GM20431 (cell line): ENCODE results near the gene CDC42BPA.

Experiments used
- in situ Hi-C: fragments of 300-500 bp; cut with MseI, MboI; formaldehyde crosslinking; loops from one replicate; pipeline ENCODE4 v1.15.0; 2020; ENCODE audit warnings: low sequenced_read_pairs; ENCODE audit not compliant: unreplicated experiment

CDC42BPA gene

GRCh38 chr1:227335242-227336020 lies 17.1 kb upstream of the CDC42BPA start:
- in situ Hi-C loops: no loop called here

GRCh38 chr1:227333423-227333822 lies 15.1 kb upstream of the CDC42BPA start:
- in situ Hi-C loops: no loop called here

GRCh38 chr1:227330279-227331076 lies 12.2 kb upstream of the CDC42BPA start:
- in situ Hi-C loops: no loop called here

DNA sequence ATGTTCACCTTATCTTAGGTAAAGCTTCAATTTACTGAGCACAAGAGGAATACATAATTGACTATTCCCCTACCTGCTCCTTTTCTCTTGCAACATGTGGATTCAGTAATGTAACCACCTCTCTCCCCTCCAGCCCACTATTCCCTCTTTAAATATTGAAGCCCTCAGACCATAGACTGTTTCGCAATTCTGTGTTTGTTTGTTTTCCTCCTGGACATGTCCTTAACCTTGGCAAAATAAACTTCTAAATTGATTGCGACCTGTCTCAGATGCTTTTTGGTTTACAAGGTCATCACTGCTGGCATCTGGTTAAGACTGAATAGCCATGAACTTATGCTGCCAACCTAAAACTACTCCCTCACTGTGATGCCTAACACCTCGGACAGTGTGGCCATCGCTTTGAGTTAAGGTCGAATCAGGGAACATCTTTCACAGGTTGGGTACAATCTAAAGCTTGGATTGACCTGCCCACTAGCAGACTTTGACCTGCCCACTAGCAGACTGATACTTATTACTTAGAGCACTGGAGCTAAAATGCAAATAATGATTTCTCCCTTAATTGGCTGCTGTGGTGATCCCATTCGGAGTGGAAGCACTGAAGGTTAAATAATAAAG lies 10.2 kb upstream of the CDC42BPA start:
- in situ Hi-C loops: no loop called here

DNA sequence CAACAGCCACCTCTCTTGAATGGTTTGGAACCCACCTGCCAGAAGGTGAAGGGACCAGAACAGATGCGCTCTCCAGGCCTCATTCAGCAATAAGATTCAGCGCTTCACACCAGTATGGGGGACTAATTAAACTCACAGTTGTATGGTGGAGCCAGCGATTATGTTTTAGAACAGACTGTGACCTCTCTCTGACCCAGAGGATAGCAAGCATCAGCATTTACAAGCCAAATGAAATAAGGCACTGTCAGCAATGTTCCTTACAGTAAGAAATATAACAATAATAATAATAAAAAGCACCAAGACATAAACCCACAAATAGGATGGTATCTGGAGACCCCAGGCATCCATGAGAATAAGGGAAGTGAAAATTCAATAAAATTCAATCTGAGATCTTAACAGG lies 6.9 kb upstream of the CDC42BPA start:
- in situ Hi-C loops: no loop called here

DNA sequence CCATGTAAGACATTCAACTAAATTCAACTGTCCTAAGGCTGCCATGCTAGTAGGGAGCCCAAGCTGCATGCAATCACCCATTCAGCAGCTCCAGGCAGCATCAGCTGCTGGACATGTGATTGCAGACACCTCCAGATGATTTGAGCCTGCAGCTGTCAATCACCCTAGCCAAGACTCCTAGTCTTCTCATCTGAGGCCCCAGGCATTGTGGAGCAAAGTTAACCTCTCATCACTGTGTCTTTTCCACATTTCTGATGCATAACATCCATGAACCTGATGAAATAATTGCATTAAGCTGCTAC lies 5.6 kb upstream of the CDC42BPA start:
- in situ Hi-C loops: no loop called here

- in situ Hi-C loops: no loop called here
These were observed 5.1 kb upstream of the CDC42BPA start for GRCh38 chr1:227323171-227323966.

DNA sequence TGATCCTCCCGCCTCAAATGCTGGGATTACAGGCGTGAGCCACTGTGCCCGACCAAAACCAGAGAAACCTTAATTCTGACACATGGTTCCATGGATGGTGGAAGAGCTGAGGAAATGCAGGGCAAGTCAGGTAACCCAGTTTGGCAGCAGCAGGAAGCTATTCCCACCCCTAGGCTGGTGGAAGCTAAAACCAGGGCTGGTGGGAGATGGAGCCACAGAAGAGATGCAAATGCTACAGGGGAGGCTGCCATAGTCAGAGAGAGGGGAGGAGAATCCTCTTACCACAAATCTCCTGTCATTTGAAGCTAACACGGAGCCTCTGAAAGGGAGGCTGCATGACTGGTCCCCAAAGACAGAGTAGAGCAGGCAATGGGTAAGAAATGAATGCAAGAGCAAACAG lies 4.1 kb upstream of the CDC42BPA start:
- in situ Hi-C loops: no loop called here

GRCh38 chr1:227321035-227321434 lies 2.7 kb upstream of the CDC42BPA start:
- in situ Hi-C loops: no loop called here

- in situ Hi-C loops: no loop called here
These were observed 2.2 kb upstream of the CDC42BPA start for GRCh38 chr1:227320476-227320875.

GRCh38 chr1:227318853-227319607 lies 738 bp upstream of the CDC42BPA start:
- in situ Hi-C loops: no loop called here

- in situ Hi-C loops: no loop called here
These were observed 723 bp downstream of the CDC42BPA start for GRCh38 chr1:227317523-227318015.

DNA sequence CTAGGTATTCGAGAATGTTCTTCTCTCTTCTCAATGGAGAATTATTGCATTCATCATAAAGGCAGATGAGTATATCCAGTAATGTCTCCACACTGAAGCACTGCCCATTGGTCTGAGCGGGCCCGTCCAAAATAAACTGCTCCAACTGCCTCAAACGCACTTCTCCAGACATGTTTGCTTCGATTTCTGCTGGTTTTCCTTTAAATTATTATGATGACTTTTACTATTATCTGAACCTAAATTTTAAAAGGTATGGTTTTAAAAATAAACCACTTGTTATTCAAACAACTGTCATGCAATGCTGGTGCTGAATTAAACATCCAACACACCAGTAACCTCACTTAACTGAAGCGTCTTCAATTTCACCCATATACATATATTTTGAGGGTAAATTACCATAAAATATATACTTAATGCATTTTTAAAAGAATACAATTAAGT lies 1.3 kb downstream of the CDC42BPA start:
- in situ Hi-C loops: no loop called here

- in situ Hi-C loops: no loop called here
These were observed 1.8 kb downstream of the CDC42BPA start for GRCh38 chr1:227316456-227316855.

GRCh38 chr1:227315629-227316346 lies 2.5 kb downstream of the CDC42BPA start:
- in situ Hi-C loops: no loop called here

DNA sequence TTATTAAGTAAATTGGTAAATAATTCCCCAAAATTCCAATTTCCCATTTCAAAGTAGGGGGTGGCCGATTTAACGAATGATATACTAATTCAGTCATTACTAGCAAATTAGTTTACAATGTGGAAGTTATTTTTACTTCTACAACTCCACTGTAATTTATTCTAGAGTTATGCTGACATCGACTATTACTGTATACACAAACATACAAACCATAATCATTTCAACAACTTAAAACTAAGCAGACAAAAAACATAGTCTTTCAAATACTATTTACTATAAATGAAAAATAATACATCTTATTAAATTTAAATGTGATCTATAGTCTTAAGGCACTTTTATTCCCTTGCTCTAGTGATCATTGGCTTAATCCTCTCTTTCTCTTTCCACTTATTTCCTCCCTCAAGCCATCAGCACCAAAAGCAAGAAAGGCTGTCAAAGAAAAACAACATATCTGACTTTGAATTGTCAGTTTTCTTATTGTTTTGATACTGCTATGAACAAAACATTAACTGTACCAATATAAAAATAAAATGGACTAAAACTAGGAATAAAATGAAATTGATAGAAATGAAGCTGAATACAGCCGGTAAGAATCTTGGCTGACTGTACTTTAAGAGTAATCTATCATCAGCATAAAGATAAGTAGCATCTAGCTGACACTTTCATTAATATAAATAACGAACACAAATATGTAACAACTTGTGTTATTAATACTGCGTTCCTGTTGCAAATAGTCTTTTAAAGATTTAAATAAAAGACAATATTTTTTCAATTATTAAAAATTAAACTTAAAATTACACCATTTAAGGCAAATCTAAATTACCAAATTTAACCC lies 4.1 kb downstream of the CDC42BPA start:
- in situ Hi-C loops: no loop called here

GRCh38 chr1:227312361-227313025 lies 5.8 kb downstream of the CDC42BPA start:
- in situ Hi-C loops: no loop called here
